GM12865 (cell line): ENCODE data around the gene ROPN1B.

Source experiments
- DNase-seq: peaks from one replicate; pipeline ENCODE4 v3.0.0; 2010; ENCODE audit warnings: low read depth
- H3K4me3 ChIP-seq: 2 replicates; pipeline ENCODE4 v1.5.1; 2011; ENCODE audit warnings: mild to moderate bottlenecking, low read depth, low read length, control low read depth
- CTCF ChIP-seq: IDR thresholded peaks from 2 replicates; pipeline ENCODE4 v1.5.1; 2011; ENCODE audit warnings: low read length, control low read depth, low read depth, inconsistent platforms; ENCODE audit not compliant: insufficient read depth; ENCODE audit errors: missing control alignments

ROPN1B gene

GRCh38 chr3:126021702-126022101 is 52.7 kb downstream of the ROPN1B start:
- no peak overlapping the region for H3K4me3 ChIP-seq
- TF ChIP-seq CTCF, result no peak
- no peak for DNase-seq

GRCh38 chr3:126022741-126023359 is 53.9 kb downstream of the ROPN1B start:
- TF ChIP-seq CTCF, result no peak
- H3K4me3 ChIP-seq, result no peak overlapping the region
- DNase-seq, result no peak

DNA sequence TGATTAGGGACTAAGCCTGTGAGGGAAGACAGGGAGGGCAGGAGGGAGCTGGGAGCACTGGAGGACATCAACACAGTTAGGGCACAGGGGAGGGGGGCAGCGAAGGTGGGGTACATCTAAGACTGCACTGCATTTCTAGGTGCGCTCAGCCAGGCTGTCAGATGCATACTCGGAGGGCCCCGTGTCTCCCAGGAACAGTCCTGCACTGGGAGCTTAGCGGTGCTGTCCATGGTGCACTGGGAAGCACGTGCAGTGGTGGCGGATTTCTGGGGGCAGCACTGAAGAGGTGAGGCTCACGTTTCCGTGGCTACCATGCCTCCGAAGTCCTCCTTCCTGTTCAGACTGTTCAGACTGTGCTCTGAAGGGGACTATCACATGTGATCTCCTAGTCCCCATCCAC is 54.4 kb downstream of the ROPN1B start:
- no peak overlapping the region for H3K4me3 ChIP-seq
- DNase-seq, result no peak
- TF ChIP-seq CTCF, result no peak

DNA sequence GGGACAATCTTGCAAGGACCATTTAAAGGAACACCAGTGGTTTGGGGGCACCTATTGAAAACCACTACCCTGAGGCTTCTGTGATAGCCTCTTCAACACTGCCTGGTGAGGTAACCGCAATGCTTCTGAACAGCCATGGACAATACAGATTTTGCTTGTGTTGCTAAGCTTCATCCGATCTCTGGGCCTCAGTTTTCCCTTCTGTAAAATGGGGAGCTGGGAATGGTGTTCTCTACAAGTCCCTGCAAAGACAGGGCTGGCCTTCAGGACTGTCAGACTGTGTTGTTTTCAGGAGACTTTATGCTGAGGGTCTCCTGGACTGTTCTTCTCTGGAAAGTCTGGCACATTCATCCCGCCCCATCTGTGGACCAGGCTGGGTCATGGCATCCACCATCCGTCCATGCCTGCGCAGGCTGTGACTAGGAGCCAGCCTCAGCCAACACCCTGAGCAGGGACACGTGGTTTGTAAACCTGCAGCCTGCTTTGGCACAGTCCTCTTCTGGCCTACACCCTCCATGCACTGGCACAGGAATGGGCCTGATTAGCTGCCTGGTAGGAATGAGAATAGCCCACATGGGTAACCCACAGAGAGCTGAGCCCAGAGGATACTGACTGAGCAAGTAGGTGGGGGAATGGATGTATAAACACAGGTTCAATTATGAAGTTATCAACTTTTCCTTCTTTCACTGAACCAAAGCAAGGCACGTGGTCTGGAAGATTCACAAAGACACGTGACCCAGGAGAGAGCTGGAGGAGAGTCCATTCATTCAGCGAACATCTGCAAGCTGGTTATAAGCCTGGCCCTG is 55.3 kb downstream of the ROPN1B start:
- DNase-seq, result no peak
- no peak overlapping the region for H3K4me3 ChIP-seq
- TF ChIP-seq CTCF, result no peak

DNA sequence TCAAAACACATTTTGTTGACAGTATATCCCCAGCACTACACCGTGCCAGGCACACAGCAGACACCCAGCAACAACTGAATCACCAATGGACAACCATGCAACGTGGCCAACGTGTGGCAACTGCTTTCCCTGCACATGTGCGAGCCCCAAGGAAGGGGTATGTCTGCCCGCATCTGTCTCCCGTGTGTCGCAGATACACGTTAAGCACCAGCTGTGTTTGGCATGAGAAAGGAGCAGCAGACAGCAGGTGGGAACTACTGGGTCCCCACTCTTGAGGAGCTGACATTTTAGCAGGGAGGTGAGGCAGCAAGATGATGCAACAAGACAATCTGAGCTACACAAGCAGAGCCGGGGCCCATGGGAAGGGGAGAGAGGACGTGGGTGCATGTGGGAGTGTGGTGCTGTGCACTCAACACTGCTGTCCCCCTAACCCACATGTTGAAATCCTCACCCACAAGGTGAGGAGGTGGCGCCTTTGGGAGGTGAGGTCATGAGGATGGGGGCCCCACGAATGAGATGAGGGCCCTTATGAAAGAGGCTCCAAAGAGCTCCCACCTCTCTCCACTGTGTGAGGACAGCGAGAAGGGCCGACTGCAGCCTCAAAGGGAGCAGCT is 56.2 kb downstream of the ROPN1B start:
- no peak overlapping the region for H3K4me3 ChIP-seq
- no peak for TF ChIP-seq CTCF
- DNase-seq, result no peak

DNA sequence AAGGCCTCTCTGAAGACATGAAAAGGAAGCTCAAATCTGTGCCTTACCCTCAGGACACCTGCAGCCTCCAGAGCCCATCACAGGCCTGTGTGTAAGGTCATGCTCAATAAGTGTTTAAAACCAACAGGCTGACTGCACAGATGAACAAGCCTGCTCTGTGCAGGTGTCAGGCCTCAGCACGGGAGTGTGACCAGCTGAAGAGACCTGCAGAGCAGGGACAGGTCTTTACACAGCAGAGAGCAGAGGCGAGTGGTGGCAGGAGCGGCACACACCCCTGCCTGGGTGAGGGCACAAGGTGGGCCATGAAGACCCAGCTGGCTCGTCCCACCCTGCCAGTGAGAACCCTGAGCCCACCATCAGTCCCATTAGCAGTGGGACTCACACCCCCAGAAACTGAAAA is 56.9 kb downstream of the ROPN1B start:
- no peak for DNase-seq
- TF ChIP-seq CTCF, result no peak
- H3K4me3 ChIP-seq, result no peak overlapping the region
